ENCODE results near the gene BCAS3. TPM values are rescaled to one million over a fixed set of nuclear protein-coding genes. Genes with fewer than 3 reads are reported as not detected.
A peak's percentile ranks its signal among the peaks of the same experiment; 100 is the strongest.
"Not testable (repeated sequence)": the region's sequence is repeated elsewhere in the genome, so short reads cannot be mapped to it uniquely, and the experiment has no call there.

The BCAS3 gene
- total RNA-seq, 1 donor from 2014 or later, result 25.6 TPM

DNA sequence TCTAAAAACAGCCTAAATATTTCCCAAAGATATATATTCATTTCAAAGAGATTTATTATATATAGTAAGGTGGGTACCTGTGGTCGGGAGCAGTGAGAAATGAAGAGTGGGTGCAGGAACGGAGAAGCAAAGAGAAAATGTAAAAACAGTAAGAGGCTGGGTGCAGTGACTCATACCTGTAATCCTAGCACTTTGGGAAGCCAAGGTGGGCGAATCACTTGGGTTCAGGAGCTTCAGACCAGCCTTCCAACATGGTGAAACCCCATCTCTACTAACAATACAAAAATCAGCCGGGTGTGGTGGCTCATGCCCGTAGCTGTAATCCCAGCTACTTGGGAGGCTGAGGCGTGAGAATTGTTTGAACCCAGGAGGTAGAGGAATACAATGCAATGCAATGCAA is 257.1 kb downstream of the BCAS3 start:
- no peak for DNase-seq (ENCODE audit: low spot score)

DNA sequence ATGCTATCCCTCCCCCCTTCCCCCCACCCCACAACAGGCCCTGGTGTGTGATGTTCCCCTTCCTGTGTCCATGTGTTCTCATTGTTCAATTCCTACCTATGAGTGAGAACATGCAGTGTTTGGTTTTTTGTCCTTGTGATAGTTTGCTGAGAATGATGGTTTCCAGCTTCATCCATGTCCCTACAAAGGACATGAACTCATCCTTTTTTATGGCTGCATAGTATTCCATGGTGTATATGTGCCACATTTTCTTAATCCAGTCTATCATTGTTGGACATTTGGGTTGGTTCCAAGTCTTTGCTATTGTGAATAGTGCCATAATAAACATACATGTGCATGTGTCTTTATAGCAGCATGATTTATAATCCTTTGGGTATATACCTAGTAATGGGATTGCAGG is 258.3 kb downstream of the BCAS3 start:
- not testable (repeated sequence) for DNase-seq (ENCODE audit: low spot score)

DNA sequence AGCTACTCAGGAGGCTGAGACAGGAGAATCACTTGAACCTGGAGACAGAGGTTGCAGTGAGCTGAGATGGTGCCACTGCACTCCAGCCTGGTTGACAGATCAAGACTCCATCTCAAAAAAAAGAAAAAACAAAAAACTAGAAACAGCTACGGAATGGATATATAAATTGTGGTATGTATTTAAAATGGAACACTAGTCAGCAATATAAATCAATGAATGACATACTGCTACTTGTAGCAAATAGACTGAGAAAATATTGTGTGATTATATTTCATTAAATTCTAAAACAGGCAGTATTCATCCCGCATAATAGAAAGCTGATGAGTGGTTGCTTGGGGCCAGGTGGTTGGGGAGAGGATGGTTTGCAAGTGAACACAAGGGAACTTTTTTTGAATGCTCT is 261.7 kb downstream of the BCAS3 start:
- no peak for DNase-seq (ENCODE audit: low spot score)

GRCh38 chr17:60941028-60941427 is 263.4 kb downstream of the BCAS3 start:
- peak; percentile 68 for DNase-seq (ENCODE audit: low spot score)

- no peak for DNase-seq (ENCODE audit: low spot score)
Measured at GRCh38 chr17:60941571-60941970, 263.9 kb downstream of the BCAS3 start.

- DNase-seq (ENCODE audit: low spot score), result no peak
Measured at GRCh38 chr17:60944751-60945150, 267.1 kb downstream of the BCAS3 start.

DNA sequence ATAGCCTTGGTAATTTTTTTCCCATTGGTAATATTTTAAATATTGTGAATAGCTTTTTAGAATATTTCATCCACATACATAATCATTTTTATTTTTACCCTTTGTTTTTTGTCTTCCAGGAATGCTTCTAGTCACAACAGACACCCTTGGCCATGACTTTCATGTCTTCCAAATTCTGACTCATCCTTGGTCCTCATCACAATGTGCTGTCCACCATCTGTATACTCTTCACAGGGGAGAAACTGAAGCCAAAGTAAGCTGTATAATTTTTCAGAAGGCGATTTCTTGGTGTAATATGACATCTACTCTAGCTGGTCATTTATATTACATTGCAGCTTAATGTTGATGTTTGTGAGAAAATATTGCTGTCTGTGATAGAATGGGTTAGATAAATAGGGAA is 269.4 kb downstream of the BCAS3 start:
- DNase-seq (ENCODE audit: low spot score), result no peak

GRCh38 chr17:60947543-60947942 is 269.9 kb downstream of the BCAS3 start:
- no peak for DNase-seq (ENCODE audit: low spot score)

- DNase-seq (ENCODE audit: low spot score), result no peak
Measured at GRCh38 chr17:60952747-60953146, 275.1 kb downstream of the BCAS3 start.

DNA sequence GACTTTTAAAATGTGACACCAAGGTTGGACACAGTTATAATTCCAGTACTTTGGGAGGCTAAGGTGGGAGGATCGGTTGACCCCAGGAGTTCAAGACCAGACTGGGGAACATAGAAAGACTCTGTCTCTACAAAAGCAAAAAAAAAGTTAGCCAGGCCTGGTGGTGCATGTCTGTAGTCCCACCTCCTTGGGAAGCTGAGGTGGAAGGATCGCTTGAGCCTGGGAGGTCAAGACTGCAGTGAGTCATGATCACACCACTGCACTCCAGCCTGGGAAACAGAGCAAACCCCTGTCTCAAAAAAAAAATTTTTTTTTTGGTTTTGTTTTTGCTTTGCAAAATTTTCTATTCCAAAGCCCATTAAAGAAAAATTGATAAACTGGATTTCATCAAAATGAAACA is 281.4 kb downstream of the BCAS3 start:
- DNase-seq (ENCODE audit: low spot score), result no peak

DNA sequence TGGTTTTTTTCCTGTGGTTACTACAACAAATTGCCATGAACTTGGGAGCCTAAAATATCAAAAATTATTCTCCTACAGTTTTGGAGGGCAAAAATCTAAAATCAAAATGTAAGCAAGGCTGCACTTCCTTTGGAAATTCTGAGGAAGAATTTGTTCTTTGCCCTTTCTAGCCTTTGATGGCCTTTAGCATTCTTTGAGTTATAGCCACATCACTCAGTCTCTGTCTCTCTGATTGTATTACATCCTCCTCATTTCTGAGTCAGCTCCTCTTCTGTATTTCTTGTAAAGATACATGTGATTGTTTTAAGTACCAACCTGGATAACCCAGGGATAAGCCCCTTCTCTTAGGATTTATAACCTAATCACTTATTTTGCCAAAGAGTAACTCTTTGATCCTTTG is 282.0 kb downstream of the BCAS3 start:
- no peak for DNase-seq (ENCODE audit: low spot score)

GRCh38 chr17:60960398-60961065 is 282.9 kb downstream of the BCAS3 start:
- DNase-seq (ENCODE audit: low spot score), result no peak

DNA sequence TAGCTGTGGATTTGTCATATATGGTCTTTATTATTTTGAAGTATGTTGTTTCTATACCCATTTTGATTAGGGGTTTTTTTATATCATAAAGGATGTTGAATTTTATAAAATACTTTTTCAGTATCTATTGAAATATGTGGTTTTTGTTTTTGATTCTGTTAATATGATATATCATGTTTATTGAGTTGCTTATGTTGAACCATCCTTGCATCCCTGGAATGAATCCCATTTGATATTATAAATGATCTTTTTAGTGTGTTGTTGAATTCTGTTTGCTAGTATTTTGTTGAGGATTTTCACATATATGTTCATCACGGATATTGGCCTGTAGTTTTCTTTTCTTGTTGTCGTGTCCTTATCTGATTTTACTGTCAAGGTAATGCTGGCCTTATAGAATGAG is 286.5 kb downstream of the BCAS3 start:
- no peak for DNase-seq (ENCODE audit: low spot score)

DNA sequence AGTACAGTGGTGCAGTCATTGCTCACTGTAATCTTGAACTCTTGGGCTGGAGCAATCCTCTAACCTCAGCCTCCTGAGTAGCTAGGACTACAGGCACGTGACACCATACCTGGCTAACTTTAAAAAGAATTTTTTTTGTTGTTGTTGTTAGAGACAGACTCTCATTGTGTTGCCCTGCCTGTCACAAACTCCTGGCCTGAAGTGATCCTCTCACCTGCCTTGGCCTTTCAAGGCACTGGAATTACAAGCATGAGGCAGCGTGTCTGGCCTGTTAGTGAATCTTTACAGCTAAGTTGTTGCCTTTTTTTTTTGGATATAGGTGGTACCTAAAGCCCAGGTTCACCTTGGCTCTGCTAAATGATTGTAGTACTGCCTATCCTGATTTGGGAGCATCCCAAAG is 290.6 kb downstream of the BCAS3 start:
- DNase-seq (ENCODE audit: low spot score), result no peak

DNA sequence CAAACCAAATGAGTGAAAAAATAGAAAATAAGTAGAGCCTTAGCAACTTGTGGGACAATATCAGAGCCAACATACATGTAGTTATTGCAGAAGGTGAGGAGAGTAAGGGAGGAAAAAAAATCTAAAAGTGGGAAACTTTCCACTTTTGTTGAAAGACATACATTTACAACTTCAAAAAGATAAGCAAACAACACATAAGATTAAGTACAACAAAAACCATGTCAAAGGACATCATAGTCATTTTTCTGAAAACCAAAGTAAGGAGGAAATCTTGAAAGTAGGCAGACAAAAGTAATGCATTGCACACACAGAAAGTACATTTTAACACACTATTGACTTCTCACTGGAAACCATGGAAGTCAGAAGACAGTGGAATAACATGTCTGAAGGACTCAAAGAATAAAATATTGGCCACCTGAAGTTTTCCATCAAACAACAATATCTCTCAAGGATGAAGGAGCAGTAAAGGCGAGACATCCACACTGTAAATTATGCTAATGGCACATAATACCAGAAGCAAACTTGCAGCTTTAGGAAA is 291.9 kb downstream of the BCAS3 start:
- DNase-seq (ENCODE audit: low spot score), result no peak

GRCh38 chr17:60970741-60971140 is 293.1 kb downstream of the BCAS3 start:
- DNase-seq (ENCODE audit: low spot score), result no peak

- DNase-seq (ENCODE audit: low spot score), result peak; percentile 32
Measured at GRCh38 chr17:60971515-60972369, 294.1 kb downstream of the BCAS3 start.

DNA sequence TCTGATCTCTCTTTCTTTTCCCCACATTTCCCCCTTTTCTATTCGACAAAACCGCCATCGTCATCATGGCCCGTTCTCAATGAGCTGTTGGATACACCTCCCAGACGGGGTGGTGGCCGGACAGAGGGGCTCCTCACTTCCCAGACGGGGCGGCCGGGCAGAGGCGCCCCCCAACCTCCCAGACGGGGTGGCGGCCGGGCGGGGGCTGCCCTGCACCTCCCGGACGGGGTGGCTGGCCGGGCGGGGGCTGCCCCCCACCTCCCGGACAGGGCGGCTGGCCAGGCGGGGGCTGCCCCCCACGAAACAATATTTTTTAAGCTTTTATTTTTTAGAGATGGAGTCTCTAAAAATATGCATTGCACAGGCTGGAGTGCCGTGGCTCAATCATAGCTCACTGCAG is 299.2 kb downstream of the BCAS3 start:
- not testable (repeated sequence) for DNase-seq (ENCODE audit: low spot score)

DNA sequence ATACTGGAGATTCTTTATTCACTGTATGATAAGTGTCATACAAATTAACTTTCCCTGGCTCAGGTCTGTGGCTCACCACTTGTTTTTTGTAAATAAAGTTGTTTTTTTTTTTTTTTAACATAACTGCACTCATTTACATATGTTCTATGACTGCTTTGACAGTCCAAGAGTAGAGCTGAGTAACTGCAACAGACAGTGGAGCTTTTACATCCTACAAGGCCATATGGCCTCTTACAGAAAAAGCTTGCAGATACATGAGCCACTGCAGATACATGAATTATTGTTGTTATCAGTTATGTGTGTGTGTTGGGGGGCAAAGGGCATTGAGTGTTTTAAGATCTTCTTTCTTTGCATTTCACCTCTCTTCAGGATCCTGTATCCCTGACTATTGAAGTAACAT is 311.7 kb downstream of the BCAS3 start:
- DNase-seq (ENCODE audit: low spot score), result no peak

DNA sequence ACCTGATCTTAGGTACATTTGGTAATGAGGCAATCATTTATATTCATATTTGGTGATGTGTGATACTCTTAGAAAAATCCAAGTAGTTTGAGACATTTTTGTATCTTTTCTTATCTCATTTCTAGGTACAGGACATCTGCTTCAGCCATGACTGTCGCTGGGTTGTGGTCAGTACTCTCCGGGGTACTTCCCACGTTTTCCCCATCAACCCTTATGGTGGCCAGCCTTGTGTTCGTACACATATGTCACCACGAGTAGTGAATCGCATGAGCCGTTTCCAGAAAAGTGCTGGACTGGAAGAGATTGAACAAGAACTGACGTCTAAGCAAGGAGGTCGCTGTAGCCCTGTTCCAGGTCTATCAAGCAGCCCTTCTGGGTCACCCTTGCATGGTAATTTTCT is 312.2 kb downstream of the BCAS3 start:
- no peak for DNase-seq (ENCODE audit: low spot score)

DNA sequence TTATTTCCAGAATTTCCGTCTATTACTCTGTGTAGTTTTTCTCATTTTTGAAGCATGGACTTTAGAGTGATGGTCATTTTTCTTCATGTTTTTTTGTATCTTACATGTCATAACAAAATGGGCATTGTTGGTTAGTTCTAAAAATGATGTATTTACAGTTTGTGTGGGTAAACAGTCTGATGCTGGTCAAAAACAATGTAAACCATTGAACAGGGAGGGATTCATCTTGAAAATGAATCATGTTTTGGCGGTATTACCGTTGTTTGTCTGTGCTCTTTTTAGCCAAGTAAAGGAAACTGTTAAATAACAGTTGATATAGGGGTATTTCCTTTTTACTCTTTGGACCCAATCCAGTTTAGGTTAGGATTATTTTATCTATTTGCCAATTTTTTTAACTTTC is 315.8 kb downstream of the BCAS3 start:
- no peak for DNase-seq (ENCODE audit: low spot score)

DNA sequence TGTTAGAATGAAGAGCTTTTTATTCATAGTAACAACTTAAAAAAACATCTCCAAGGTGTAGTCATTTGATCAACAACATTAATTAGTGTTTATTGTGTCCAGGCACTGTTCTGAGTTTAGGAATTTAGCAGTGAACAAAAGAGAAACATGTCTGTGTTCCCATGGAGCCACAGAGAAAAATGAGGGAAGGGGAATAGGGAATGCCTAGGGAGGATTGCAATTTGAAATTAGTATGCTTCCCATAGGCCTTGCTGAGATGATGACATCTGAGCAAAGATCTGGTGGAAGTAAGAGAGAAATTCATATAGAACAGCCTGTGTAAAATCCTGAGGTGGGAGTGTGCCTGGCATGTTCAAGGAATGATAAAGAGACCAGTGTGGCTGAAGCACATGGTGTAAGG is 318.0 kb downstream of the BCAS3 start:
- DNase-seq (ENCODE audit: low spot score), result no peak

- DNase-seq (ENCODE audit: low spot score), result no peak
Measured at GRCh38 chr17:61000911-61001310, 323.3 kb downstream of the BCAS3 start.
